HG03575 (cell line): ENCODE results near the gene ZBTB34.
"Not testable (repeated sequence)": the region's sequence is repeated elsewhere in the genome, so short reads cannot be mapped to it uniquely, and the experiment has no call there.

Experiments used
- ATAC-seq: cut with Tn5 transposase; IDR thresholded peaks from one replicate; pipeline ENCODE4 v1.9.1; 2021; ENCODE audit not compliant: unreplicated experiment, insufficient number of reproducible peaks, low FRiP score; ENCODE audit errors: extremely low read depth

The ZBTB34 gene

DNA sequence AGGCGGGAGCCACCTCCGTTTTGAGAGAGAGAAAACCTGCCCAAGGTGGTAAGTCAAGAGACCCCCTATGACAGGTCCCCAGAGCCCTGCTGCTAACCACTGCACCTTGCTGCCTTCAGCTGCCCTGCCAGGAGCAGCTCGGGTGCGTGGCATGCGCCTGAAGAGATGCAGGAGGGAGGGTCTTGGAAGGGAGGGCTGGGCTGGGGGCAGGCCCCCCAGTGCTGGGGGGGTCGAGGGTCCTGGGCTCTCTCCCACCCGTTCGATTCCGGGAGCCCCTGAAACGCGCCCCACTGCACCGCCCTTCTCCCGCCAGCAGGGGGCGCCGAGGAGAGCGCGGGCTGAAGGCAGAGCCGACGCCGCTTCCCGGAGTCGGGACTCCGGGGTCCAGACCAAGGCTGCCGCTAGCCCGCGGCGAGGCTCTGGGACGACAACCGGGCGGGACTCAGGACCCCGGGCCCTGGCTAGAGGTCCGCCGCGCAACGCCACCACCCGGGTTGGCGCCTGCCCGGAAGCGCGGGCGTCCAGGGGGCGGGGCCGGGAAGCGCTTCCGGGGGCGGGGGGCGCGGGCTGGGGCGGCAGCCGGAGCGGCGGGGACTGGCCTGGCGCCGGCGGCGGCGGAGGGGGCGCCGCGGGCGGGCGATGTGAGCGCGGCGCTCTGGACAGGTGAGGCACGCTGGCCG, at the start of gene ZBTB34:
ZBTB34 (plus strand) TSS at position 563 of the 680 bp plus-strand sequence. CDS start 18,761 bp downstream, outside the sequence.
- ATAC-seq = no peak

- ATAC-seq = no peak
Observed at GRCh38 chr9:126813072-126813471, 47.4 kb upstream of the ZBTB34 start.

- ATAC-seq = no peak
Observed at GRCh38 chr9:126814091-126814490, 46.3 kb upstream of the ZBTB34 start.

DNA sequence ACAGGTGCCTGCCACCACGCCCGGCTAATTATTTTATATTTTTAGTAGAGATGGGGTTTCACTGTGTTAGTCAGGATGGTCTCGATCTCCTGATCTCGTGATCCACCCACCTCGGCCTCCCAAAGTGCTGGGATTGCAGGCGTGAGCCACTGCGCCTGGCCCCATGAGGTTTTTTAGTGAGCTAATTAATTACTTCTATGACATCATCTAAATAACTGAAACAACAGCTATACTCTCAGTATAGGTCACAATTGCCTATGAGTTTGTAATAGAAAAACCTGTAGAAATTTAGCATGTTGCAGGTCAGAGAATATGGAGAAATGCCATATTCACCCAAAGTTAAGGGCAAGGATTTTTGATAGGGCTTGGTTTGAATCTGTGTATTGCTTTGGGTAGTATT, 42.8 kb upstream of the ZBTB34 start:
- ATAC-seq = not testable (repeated sequence)

GRCh38 chr9:126818482-126818881, 42.0 kb upstream of the ZBTB34 start:
- no peak for ATAC-seq

DNA sequence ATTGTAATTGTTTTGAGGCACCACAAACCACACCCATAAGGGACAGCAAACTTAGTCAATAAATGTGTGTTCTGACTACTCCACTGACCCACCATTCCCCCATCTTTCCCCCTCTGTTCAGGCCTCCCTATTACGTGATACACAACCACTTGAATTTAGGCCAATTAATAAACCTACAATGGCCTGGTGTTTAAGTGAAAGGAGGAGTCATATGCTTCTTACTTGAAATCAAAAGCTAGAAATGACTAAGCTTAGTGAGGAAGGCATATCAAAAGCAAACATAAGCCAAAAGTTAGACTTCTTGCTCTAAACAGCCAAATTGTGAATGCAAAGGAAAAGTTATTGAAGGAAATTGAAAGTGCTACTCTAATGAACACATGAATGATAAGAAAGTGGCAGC, 41.0 kb upstream of the ZBTB34 start:
- no peak for ATAC-seq

- no peak for ATAC-seq
Observed at GRCh38 chr9:126822278-126822677, 38.2 kb upstream of the ZBTB34 start.

DNA sequence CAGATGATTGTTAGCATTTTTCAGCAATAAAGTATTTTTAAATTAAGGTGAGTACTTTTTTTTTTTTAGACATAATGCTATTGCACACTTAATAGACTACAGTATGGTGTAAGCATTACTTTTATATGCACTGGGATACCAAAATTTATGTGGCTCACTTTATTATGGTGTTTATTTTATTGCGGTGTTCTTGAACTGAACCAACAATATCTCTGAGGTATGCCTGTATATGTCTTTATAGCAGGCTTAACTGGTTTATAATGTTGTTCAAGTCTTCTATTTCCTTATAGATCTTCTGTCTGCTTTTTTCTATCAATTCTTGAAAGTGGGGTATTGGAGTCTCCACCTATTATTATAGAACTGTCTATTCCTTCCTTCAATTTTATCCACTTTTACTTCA, 37.6 kb upstream of the ZBTB34 start:
- ATAC-seq = no peak

DNA sequence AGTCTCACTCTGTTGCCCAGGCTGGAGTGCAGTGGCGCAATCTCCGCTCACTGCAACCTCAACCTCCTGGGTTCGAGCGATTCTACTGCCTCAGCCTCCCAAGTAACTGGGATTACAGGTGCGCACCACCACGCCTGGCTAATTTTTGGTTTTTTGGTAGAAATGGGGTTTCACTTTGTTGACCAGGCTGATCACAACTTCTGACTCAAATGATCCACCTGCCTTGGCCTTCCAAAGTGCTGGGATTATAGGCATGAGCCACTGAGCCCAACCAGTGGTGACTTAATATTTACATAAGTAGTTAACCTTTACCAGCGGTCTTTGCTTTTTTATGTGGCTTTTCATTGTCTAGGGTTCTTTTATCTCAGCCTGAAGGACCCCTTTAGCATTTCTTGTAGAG, 36.4 kb upstream of the ZBTB34 start:
- ATAC-seq = not testable (repeated sequence)

- no peak for ATAC-seq
Observed at GRCh38 chr9:126827227-126827626, 33.2 kb upstream of the ZBTB34 start.

DNA sequence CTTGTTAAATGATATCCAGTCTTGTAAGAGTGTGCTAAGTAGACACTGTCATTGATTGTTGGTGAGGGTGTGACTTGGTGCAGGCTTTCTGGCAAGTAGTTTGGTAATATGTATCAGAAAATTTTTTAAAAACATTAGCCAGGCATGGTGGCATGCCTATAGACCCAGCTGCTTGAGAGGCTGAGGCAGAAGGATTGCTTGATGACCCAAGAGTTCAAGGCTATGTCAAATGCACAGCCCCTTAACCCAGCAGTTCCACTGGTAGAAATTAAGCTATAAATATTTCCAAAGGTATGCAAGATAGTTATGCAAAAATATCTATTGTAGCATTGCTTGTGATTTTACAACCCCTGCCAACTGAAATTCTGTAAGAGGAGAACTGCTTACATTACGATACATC, 31.4 kb upstream of the ZBTB34 start:
- no peak for ATAC-seq

GRCh38 chr9:126830827-126831226, 29.6 kb upstream of the ZBTB34 start:
- no peak for ATAC-seq

- ATAC-seq = no peak
Observed at GRCh38 chr9:126832440-126832839, 28.0 kb upstream of the ZBTB34 start.

GRCh38 chr9:126833020-126833419, 27.4 kb upstream of the ZBTB34 start:
- no peak for ATAC-seq

DNA sequence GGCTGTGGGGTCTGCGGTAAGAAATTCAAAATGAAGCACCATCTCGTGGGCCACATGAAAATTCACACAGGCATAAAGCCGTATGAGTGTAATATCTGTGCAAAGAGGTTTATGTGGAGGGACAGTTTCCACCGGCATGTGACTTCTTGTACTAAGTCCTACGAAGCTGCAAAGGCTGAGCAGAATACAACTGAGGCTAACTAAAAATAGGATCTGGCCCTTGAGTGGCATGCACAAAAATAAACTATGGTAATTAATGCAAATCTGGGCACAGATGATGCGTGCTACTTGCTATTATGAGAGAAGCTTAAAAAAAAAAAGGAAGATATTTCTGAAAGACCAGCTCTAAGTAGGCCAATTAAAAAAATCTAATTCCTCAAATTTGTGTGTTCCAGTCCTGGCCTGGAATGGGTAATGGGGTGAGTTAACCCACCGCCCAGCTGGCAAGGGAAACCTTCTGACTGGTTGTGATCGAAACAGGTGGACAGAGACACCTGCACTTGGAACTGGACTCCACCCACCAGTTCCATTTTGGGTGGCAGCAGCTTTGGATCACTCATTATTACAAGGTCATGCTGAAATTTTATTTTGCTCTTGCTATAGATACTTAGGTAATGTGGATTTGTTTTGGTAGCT, 26.6 kb upstream of the ZBTB34 start:
- no peak for ATAC-seq

DNA sequence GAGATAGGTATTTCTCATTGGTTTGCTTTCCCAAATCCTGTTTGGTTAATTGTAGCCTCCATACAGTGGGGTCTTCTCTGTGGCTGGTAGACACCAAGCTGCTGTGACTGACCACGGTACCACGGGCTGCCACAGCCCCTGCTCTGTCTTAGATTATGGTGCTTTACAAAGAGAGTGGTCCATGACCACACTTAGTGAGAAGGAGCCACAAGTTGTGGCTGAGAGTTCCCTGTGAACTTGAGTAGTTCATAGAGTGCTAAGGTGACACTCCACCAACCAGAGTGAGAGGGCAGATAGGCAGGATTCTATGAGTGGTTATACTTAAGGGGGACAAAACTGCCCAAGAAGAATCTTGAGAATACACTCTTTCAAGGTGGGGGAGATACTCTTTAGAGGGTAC, 25.8 kb upstream of the ZBTB34 start:
- ATAC-seq = no peak

DNA sequence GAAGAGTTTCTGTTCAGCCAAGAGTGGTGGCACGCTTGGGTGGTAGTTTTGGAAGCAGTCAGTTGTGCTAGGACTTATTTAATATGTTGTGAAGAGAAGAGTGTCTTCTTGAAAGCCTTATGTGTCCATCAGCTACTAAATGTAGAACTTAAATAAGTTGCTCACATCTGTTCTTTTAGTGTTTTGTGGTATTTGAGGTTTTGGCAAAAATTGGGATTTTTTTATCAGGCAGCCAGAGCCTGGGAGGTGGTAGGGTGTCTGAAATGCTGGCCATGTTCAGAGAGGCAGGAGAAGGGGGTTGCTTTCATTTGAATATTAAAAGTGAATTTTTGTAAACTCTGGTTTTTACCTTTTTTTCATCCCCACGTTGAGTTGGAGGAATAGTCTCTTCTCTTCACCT, 24.2 kb upstream of the ZBTB34 start:
- ATAC-seq = no peak

DNA sequence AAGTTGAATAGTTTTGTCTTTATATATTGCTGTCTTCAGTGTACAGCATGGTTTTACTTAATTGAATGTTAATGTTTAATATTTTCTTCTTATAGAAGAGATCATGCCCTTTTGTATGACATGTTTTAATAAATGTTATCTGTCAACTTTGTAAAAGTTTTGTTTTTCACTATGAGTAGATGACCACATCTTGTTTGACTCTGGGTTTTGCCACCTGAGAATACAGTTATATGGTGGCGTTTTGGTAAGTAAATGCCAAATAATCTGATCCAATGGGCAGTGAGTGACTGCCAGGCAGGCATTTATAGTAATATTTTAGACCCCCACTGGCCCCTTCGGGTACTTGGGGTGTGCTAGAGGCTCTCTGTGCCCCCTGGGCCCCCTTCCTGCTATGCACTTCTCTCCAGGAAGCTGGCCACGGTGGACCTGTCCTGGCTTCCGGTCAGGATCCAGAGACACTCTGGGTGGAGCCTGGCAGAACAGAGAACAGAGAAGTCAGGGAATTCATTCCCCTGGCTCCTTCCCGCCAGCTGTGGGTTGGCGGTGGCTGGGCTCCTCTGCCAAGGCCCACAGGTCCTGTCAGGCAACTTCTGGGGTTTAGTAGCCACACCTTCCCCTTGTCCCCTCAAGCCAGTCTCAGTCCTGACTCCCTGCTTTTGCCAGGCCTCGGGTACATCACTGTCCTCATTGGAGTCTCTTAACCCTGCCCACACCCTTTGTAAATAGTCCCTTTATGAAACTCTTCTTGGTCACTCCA, 22.2 kb upstream of the ZBTB34 start:
- ATAC-seq = no peak

- ATAC-seq = no peak
Observed at GRCh38 chr9:126838895-126839294, 21.5 kb upstream of the ZBTB34 start.

DNA sequence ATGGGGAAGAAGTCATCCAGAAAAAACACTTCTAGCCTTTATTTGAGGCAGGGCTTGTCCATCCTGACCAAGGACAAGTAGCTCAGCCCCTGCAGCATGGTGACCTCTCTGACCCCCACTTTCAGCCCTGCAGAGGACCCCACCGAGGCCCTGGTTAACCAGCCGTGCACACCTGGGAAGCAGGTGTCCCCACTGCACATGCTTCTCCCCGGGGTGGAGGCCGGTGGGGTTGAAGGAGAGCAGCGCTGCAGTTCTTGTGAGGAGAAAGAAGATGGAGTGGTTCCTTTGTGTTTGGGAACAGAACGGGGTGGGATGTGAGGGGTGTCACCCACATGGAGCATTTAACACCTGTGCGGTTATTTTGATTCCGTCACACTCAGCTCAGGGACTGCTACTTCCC, 21.1 kb upstream of the ZBTB34 start:
- no peak for ATAC-seq
